ENCODE measurements around the gene MT2A.
A peak's percentile ranks its signal among the peaks of the same experiment; 100 is the strongest.

MT2A gene

GRCh38 chr16:56616608-56617211 lies 8.3 kb downstream of the MT2A start:
- Histone ChIP-seq H2BK15ac (ENCODE audit: low read length) (no peak overlapping the region), H2AFZ (ENCODE audit: low read length) (peak overlapping the region; percentile 78), H3K79me1 (ENCODE audit: low read depth, low read length) (no peaks in the 10 kb centered on the region), H3K23ac (ENCODE audit: low read depth, low read length, poor library complexity) (peak overlapping the region; percentile 3), H3K9me3 (replicated peaks in 1 of 2; ENCODE audit: control insufficient read depth in 2 of 2, insufficient read depth in 1 of 2, low read depth in 1 of 2, low read length in 2 of 2) (peaks cover 0 to 5% of the 10 kb centered on the region in 2 donors), H3K18ac (ENCODE audit: low read length) (no peak overlapping the region), H3K14ac (ENCODE audit: low read length) (no peak overlapping the region), H4K91ac (ENCODE audit: low read depth, low read length, poor library complexity) (no peak overlapping the region), H2BK120ac (ENCODE audit: low read depth, low read length) (no peak overlapping the region), H3K4me1 (ENCODE audit: control insufficient read depth in 2 of 2, insufficient read depth in 1 of 2, low read depth in 1 of 2, low read length in 2 of 2) (peaks cover 0 to 5% of the 10 kb centered on the region in 2 donors), H2BK5ac (ENCODE audit: low read length) (no peak overlapping the region), H2BK12ac (ENCODE audit: low read length) (no peak overlapping the region), H3K9ac (ENCODE audit: low read depth, low read length, poor library complexity) (peak overlapping the region; percentile 13), H4K8ac (ENCODE audit: low read depth, low read length) (no peak overlapping the region), H3K36me3 (replicated peaks in 1 of 2; ENCODE audit: control insufficient read depth in 2 of 2, insufficient read depth in 2 of 2, low read length in 2 of 2) (no peaks in the 10 kb centered on the region), H3K4me2 (ENCODE audit: insufficient read depth, low read length, poor library complexity, severe bottlenecking) (peak overlapping the region; percentile 36), H3K4me3 (ENCODE audit: low read length in 2 of 2) (peak overlapping the region in 1 of 2 donors; percentile 42), H3K4ac (ENCODE audit: low read length) (no peak overlapping the region), H3K27ac (replicated peaks; ENCODE audit: low read length) (no peak overlapping the region), H2AK5ac (ENCODE audit: low read depth, low read length) (no peak overlapping the region), H3K27me3 (ENCODE audit: control insufficient read depth in 3 of 3, insufficient read depth in 3 of 3, low read depth in 1 of 3, low read length in 3 of 3) (peaks cover 19 to 75% (median 53%) of the 10 kb centered on the region in 3 experiments)
- no CpG with 5 or more reads among the region's 23 CpGs for WGBS, 2 donors (ENCODE audit: extremely low coverage in 2 of 2, insufficient read length in 2 of 2, insufficient replicate concordance in 1 of 2)
- no peak for DNase-seq (ENCODE audit: low spot score)

GRCh38 chr16:56617212-56618085 lies 9.1 kb downstream of the MT2A start:
- Histone ChIP-seq H2AK5ac (ENCODE audit: low read depth, low read length) (no peak overlapping the region), H3K4me3 (ENCODE audit: low read length in 2 of 2) (peak overlapping the region in 1 of 2 donors; percentile 42), H3K79me1 (ENCODE audit: low read depth, low read length) (no peaks in the 10 kb centered on the region), H4K8ac (ENCODE audit: low read depth, low read length) (no peak overlapping the region), H2AFZ (ENCODE audit: low read length) (peak overlapping the region; percentile 78), H3K4me2 (ENCODE audit: insufficient read depth, low read length, poor library complexity, severe bottlenecking) (peak overlapping the region; percentile 36), H3K9ac (ENCODE audit: low read depth, low read length, poor library complexity) (no peak overlapping the region), H3K9me3 (replicated peaks in 1 of 2; ENCODE audit: control insufficient read depth in 2 of 2, insufficient read depth in 1 of 2, low read depth in 1 of 2, low read length in 2 of 2) (peaks cover 0 to 5% of the 10 kb centered on the region in 2 donors), H3K14ac (ENCODE audit: low read length) (no peak overlapping the region), H3K27me3 (ENCODE audit: control insufficient read depth in 3 of 3, insufficient read depth in 3 of 3, low read depth in 1 of 3, low read length in 3 of 3) (peaks cover 19 to 82% (median 53%) of the 10 kb centered on the region in 3 experiments), H3K27ac (replicated peaks; ENCODE audit: low read length) (no peak overlapping the region), H3K18ac (ENCODE audit: low read length) (peak overlapping the region; percentile 32), H3K23ac (ENCODE audit: low read depth, low read length, poor library complexity) (peak overlapping the region; percentile 3), H2BK120ac (ENCODE audit: low read depth, low read length) (no peak overlapping the region), H2BK12ac (ENCODE audit: low read length) (no peak overlapping the region), H2BK5ac (ENCODE audit: low read length) (no peak overlapping the region), H3K4ac (ENCODE audit: low read length) (no peak overlapping the region), H3K4me1 (ENCODE audit: control insufficient read depth in 2 of 2, insufficient read depth in 1 of 2, low read depth in 1 of 2, low read length in 2 of 2) (peaks cover 0 to 5% of the 10 kb centered on the region in 2 donors), H3K36me3 (replicated peaks in 1 of 2; ENCODE audit: control insufficient read depth in 2 of 2, insufficient read depth in 2 of 2, low read length in 2 of 2) (no peaks in the 10 kb centered on the region), H2BK15ac (ENCODE audit: low read length) (no peak overlapping the region), H4K91ac (ENCODE audit: low read depth, low read length, poor library complexity) (no peak overlapping the region)
- WGBS, 2 donors (ENCODE audit: extremely low coverage in 2 of 2, insufficient read length in 2 of 2, insufficient replicate concordance in 1 of 2) = no CpG with 5 or more reads among the region's 41 CpGs
- no peak for DNase-seq (ENCODE audit: low spot score)

- no peak overlapping the region for H3K23ac ChIP-seq (ENCODE audit: low read depth, low read length, poor library complexity)
- no peak overlapping the region for H2AFZ ChIP-seq (ENCODE audit: low read length)
- no peak overlapping the region for H2BK120ac ChIP-seq (ENCODE audit: low read depth, low read length)
- H3K4me1 ChIP-seq (ENCODE audit: control insufficient read depth in 2 of 2, insufficient read depth in 1 of 2, low read depth in 1 of 2, low read length in 2 of 2) = peaks cover 0 to 5% of the 10 kb centered on the region in 2 donors
- no peak overlapping the region for H3K9ac ChIP-seq (ENCODE audit: low read depth, low read length, poor library complexity)
- WGBS, 2 donors (ENCODE audit: extremely low coverage in 2 of 2, insufficient read length in 2 of 2, insufficient replicate concordance in 1 of 2) = no CpG with 5 or more reads among the region's 6 CpGs
- H2AK5ac ChIP-seq (ENCODE audit: low read depth, low read length) = no peak overlapping the region
- H4K91ac ChIP-seq (ENCODE audit: low read depth, low read length, poor library complexity) = no peak overlapping the region
- no peak overlapping the region for H3K4me2 ChIP-seq (ENCODE audit: insufficient read depth, low read length, poor library complexity, severe bottlenecking)
- H2BK5ac ChIP-seq (ENCODE audit: low read length) = no peak overlapping the region
- H4K8ac ChIP-seq (ENCODE audit: low read depth, low read length) = no peak overlapping the region
- no peak overlapping the region for H2BK12ac ChIP-seq (ENCODE audit: low read length)
- H3K27ac ChIP-seq (replicated peaks; ENCODE audit: low read length) = no peak overlapping the region
- H3K9me3 ChIP-seq (replicated peaks in 1 of 2; ENCODE audit: control insufficient read depth in 2 of 2, insufficient read depth in 1 of 2, low read depth in 1 of 2, low read length in 2 of 2) = peaks cover 0 to 5% of the 10 kb centered on the region in 2 donors
- no peak overlapping the region for H2BK15ac ChIP-seq (ENCODE audit: low read length)
- no peak for DNase-seq (ENCODE audit: low spot score)
- H3K79me1 ChIP-seq (ENCODE audit: low read depth, low read length) = no peaks in the 10 kb centered on the region
- no peak overlapping the region for H3K4me3 ChIP-seq (ENCODE audit: low read length in 2 of 2)
- no peak overlapping the region for H3K4ac ChIP-seq (ENCODE audit: low read length)
- no peak overlapping the region for H3K18ac ChIP-seq (ENCODE audit: low read length)
- peaks cover 19 to 86% (median 53%) of the 10 kb centered on the region in 3 experiments for H3K27me3 ChIP-seq (ENCODE audit: control insufficient read depth in 3 of 3, insufficient read depth in 3 of 3, low read depth in 1 of 3, low read length in 3 of 3)
- no peaks in the 10 kb centered on the region for H3K36me3 ChIP-seq (replicated peaks in 1 of 2; ENCODE audit: control insufficient read depth in 2 of 2, insufficient read depth in 2 of 2, low read length in 2 of 2)
- H3K14ac ChIP-seq (ENCODE audit: low read length) = no peak overlapping the region
Measured at GRCh38 chr16:56618138-56618537, 9.8 kb downstream of the MT2A start.

GRCh38 chr16:56620339-56620897 lies 12.0 kb downstream of the MT2A start:
- no peak overlapping the region for H3K14ac ChIP-seq (ENCODE audit: low read length)
- H4K91ac ChIP-seq (ENCODE audit: low read depth, low read length, poor library complexity) = no peak overlapping the region
- no peak overlapping the region for H4K8ac ChIP-seq (ENCODE audit: low read depth, low read length)
- H2BK12ac ChIP-seq (ENCODE audit: low read length) = no peak overlapping the region
- no peak overlapping the region for H2AFZ ChIP-seq (ENCODE audit: low read length)
- H2BK120ac ChIP-seq (ENCODE audit: low read depth, low read length) = no peak overlapping the region
- H3K4me3 ChIP-seq (ENCODE audit: low read length in 2 of 2) = no peak overlapping the region
- no CpG with 5 or more reads among the region's 8 CpGs for WGBS, 2 donors (ENCODE audit: extremely low coverage in 2 of 2, insufficient read length in 2 of 2, insufficient replicate concordance in 1 of 2)
- H2BK15ac ChIP-seq (ENCODE audit: low read length) = no peak overlapping the region
- no peaks in the 10 kb centered on the region for H3K79me1 ChIP-seq (ENCODE audit: low read depth, low read length)
- peaks cover 25 to 92% (median 64%) of the 10 kb centered on the region in 3 experiments for H3K27me3 ChIP-seq (ENCODE audit: control insufficient read depth in 3 of 3, insufficient read depth in 3 of 3, low read depth in 1 of 3, low read length in 3 of 3)
- no peak overlapping the region for H3K23ac ChIP-seq (ENCODE audit: low read depth, low read length, poor library complexity)
- no peak overlapping the region for H3K9ac ChIP-seq (ENCODE audit: low read depth, low read length, poor library complexity)
- H3K18ac ChIP-seq (ENCODE audit: low read length) = no peak overlapping the region
- no peaks in the 10 kb centered on the region for H3K36me3 ChIP-seq (replicated peaks in 1 of 2; ENCODE audit: control insufficient read depth in 2 of 2, insufficient read depth in 2 of 2, low read length in 2 of 2)
- DNase-seq (ENCODE audit: low spot score) = no peak
- H3K9me3 ChIP-seq (replicated peaks in 1 of 2; ENCODE audit: control insufficient read depth in 2 of 2, insufficient read depth in 1 of 2, low read depth in 1 of 2, low read length in 2 of 2) = peaks cover 0 to 5% of the 10 kb centered on the region in 2 donors
- no peak overlapping the region for H3K27ac ChIP-seq (replicated peaks; ENCODE audit: low read length)
- H3K4me1 ChIP-seq (ENCODE audit: control insufficient read depth in 2 of 2, insufficient read depth in 1 of 2, low read depth in 1 of 2, low read length in 2 of 2) = peaks cover 0 to 11% of the 10 kb centered on the region in 2 donors
- H2AK5ac ChIP-seq (ENCODE audit: low read depth, low read length) = no peak overlapping the region
- H2BK5ac ChIP-seq (ENCODE audit: low read length) = no peak overlapping the region
- no peak overlapping the region for H3K4me2 ChIP-seq (ENCODE audit: insufficient read depth, low read length, poor library complexity, severe bottlenecking)
- no peak overlapping the region for H3K4ac ChIP-seq (ENCODE audit: low read length)
